GM19025 (cell line): ENCODE data around the gene SERINC5.

ENCODE experiments used
- ATAC-seq: cut with Tn5 transposase; IDR thresholded peaks from one replicate; pipeline ENCODE4 v1.9.1; 2021; ENCODE audit warnings: mild to moderate bottlenecking, low read depth, moderate library complexity; ENCODE audit not compliant: unreplicated experiment

The SERINC5 gene

GRCh38 chr5:80259511-80260203 is 3.8 kb upstream of the SERINC5 start:
- no peak for ATAC-seq

GRCh38 chr5:80255431-80255810 is 427 bp downstream of the SERINC5 start:
- ATAC-seq: peak; percentile 32

- no peak for ATAC-seq
Measured at GRCh38 chr5:80254767-80255430, 949 bp downstream of the SERINC5 start.

GRCh38 chr5:80251636-80252035 is 4.2 kb downstream of the SERINC5 start:
- ATAC-seq: no peak

DNA sequence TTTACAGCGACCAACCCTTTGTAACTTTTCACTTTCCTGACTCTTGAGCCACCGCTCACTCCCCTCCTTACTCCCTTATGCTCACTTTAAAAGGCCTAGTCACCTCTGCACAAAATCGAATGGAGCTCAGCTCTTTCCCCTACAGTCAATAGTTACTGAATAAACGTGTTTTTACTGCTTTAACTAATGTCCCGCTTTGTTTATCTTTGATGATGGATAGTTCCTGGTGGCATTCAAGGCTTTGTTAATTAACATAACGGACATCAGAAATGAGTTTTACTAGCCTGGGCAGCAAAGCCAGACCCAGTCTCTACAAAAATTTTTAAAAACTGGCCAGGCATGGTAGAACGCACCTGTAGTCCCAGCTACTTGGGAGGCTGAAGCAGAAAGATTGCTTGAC is 5.0 kb downstream of the SERINC5 start:
- no peak for ATAC-seq

GRCh38 chr5:80249901-80250300 is 5.9 kb downstream of the SERINC5 start:
- ATAC-seq: no peak

- ATAC-seq: no peak
Measured at GRCh38 chr5:80248378-80248777, 7.5 kb downstream of the SERINC5 start.

- ATAC-seq: peak; percentile 74
Measured at GRCh38 chr5:80246995-80247729, 8.7 kb downstream of the SERINC5 start.

DNA sequence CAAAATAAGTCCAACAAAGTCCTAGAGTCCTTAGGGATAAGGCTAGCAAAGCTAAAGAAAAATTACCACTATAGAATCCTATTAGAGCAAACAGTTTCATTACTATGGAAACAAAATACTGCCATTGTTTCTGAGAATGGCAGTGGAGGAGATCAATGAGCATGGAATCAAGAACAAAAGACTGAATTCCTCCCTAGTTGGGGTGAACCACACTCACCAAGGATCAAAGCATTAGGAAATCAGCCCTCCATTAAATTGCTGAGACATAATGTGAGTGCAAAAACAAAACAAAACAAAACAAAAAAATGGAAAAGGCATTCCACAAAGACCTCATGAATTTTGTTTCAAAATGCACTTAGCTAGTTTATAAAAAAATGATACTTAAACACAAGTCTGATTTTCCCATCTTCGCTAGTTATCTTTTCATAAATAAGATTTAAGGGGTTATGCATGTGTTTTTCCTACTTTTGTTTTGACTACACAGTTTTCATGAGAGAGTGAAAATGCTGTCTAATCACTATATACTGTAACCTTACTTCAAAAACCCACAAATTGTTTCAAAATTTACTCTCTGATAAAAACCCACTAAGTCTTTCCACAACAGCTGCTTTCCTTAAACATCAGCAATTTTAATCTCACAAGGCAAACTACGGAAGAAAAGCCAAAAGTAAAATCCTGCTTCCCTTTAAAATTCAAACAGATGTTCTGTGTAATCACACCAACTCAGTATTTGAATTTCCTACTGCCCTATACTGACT is 9.7 kb downstream of the SERINC5 start:
- no peak for ATAC-seq

DNA sequence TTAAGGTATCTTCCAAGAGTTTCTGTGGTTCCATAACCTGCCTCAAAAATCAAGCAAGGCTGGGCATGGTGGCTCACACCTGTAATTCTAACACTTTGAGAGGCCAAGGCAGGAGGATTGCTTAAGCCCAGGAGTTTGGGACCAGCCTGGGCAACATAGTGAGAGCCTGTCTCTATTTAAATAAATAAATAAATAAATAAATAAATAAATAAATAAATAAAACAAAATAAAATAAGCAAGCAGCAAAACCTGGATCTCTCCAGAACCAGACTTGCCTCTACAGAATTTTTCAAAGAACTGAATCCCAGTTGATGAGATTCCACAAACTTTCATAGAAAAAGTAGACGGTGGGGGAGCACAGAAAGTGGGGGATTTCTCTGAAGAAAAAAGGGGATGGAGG is 12.3 kb downstream of the SERINC5 start:
- ATAC-seq: no peak

DNA sequence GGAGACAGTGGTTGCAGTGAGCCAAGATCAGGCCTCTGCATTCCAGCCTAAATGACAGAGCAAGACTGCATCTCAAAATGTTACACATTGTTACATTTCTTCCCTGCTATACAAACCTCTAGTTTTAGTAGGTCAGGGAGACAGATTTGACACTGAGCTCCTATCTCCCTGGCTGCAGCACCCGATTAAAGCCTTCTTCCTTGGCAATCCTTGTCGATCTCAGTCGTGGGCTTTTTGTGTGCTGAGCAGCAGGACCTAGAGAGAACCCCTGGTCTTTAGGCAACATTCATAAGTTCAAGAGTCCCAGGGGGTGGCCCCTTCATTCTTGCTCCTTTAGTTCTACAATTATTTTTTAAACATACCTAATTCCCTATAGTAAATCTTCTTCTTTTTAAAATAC is 13.0 kb downstream of the SERINC5 start:
- no peak for ATAC-seq

DNA sequence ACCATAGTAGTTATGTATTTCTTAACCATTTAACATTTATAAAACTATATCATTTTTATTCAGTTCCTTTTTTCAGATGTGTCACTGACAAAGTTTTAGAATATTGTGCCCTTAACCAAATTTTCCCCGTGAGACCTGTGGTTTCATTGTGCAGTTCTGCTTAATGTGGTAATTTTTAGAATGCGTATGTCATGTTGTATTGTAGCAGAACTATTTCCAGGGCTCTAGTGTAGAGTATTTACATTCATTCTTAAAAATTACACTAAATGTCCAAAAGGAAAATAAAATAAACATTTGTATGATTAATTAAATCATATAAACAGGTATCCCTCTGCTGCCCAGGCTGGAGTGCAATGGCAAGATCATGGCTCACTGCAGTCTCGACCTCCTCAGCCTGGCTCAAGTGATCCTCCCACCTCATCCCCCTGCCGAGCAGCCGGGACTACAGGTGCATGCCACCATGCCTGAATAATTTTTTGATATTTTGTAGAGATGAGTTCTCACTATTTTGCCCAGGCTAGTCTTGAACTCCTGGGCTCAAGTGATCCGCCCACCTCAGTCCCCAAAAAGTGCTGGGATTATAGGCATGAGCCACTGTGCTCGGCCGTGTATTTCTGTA is 15.4 kb downstream of the SERINC5 start:
- no peak for ATAC-seq

GRCh38 chr5:80239680-80240367 is 16.0 kb downstream of the SERINC5 start:
- ATAC-seq: no peak

DNA sequence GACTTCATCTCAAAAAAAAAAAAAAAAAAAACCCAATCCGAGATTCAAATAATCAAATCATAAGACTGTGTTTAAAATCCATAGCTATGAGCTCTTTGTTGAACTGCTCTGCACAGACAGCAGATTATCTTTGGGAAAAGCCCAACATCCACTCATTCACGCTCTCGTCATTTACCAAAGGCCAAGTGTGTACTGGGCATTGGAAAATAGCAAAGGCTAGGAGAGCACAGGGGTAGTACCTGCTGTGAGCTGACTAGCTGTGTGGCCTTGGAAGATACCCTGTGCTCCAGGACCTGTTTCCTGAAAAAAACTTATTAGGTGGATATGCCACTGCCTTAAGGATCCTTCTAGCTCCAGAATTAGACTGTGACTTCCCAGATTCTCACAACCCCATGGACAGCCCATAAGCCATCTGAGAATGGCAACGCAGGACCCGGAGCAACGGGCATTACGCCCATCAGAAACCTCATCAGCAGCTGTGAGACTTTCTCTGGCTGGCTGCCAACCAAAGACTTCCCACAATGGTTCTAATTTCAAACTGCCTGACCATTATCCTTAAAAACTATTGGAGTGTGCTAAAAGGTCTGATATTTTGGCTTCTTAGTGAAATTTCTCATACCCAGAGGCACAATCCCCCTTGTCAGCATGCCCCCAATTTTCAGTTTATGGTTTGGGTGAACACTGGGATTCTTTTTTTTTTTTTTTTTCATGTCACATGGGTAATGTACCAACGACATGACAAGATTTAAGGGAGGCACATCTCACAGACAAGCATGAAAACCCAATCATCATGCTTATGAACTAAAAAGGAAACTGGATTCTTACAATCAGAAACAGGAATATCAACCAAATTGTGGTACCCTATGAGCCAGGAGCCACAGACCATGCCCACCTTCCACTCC is 16.8 kb downstream of the SERINC5 start:
- ATAC-seq: no peak

GRCh38 chr5:80238097-80238496 is 17.8 kb downstream of the SERINC5 start:
- no peak for ATAC-seq

DNA sequence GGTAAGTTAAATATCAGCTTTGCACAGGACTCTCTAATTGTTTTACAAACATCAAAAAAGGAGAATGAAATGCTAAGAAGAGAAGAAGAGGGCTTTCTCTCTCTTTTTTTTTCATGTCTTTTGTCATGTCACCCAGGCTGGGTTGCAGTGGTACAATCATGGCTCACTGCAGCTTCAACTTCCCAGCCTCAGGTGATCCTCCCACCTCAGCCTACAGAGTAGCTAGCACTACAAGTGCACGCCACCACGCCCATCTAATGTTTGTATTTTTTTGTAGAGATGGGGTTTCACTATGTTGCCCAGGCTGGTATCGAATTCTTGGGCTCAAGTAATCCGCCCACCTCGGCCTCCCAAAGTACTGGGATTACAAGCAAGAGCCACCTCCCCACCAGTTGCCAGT is 18.6 kb downstream of the SERINC5 start:
- ATAC-seq: no peak

- no peak for ATAC-seq
Measured at GRCh38 chr5:80234116-80234948, 21.5 kb downstream of the SERINC5 start.

DNA sequence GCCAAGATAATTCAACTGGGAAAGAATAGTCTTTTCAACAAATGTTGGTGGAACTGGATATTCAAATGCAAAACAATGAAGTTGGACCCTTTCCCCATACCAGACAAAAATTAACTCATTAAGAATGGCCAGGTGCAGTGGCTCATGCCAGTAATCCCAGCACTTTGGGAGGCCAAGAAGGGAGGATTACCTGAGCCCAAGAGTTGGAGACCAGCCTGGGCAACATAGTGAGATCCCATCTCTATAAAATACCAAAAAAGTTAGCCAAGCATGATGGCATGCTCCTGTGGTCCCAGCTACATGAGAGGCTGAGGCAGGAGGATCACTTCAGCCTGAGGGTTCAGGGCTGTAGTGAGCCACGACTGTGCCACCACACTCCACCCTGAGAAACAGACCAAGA is 24.2 kb downstream of the SERINC5 start:
- ATAC-seq: no peak
